Measurements from ENCODE around the gene MCF2L.

The MCF2L gene

DNA sequence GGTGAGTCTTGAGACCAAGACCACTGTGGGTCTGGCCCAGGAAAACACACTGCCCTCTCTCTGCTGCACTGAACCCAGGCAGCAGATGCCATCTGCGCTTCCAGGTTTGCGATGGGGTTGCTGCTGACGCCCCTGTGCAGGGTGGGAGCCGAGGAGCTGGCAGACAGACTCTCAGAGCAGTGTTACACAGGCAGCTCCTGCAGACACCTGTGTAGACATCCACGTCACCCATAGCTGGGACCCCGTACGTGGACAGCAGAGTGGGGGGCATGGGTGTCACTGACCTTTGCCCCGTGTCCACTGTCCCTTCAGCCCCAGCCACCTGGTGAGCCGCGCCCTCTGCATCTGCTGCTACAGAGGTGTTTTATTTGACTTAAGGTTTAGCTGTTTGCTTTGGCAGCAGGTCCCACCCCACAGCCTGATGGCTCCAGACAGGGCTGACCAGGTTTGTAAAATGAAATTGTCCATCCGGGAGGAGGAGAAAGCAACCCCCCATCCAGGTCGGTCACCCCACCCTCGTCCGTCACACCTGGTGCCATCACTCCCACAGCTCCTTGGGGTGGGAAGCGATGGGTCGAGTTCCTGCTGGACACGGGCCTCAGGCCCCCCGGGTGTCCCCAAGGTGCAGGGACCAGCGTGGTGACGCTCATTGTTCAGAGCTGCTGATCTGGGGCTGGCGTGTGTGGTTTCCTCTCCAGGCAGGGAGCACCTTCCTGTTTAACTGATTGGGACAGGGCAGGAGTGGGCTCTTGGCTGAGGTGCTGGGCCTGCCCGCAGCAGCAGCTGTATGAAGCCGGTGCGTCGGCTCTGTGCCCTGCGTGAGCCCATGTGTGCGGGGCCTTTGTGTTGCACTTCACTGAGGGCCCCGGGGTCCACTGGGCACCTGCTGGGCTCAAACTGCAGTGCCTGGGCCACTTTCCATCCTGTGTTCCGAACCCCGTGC lies 28.4 kb downstream of the MCF2L start:
- DNase-seq (ENCODE audit: low read depth) = no peak

DNA sequence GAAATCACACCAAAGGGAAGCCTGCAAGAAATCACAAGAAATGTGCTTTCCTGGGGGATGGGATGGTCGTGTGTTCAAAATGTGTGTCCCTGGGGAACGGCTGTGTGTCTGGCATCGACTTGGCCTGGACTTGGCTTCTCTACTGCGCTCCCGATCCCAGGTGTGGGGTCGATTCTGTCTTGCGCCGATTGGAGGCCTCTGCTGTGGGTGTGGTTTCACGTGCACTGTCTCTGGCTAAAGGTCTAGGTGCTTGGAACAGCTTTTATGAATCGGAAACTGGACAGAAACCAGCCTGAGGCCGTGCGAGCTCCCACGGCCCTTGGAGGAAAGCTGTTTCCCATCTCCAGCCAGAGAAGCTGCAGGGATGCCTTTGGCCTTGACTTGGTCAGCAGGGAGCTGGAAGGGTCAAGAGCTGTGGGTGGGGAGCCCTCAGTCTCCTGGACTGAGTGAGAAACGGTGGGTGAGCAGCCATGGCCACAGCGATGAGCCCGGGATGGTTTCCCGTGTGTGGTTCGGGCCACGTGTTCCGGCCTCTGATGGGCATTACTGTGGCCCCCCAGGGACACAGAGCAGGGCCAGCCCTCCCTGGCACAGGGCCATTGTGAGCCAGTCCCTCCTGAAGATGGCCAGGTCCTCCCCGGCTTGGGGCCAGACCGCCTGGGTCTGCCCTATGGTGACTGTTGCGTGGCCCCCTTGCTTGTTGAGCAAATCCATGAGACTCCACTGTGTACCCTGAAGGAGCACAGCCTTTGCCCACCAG lies 29.7 kb downstream of the MCF2L start:
- DNase-seq (ENCODE audit: low read depth) = no peak

GRCh38 chr13:112999414-113000177 lies 30.6 kb downstream of the MCF2L start:
- DNase-seq (ENCODE audit: low read depth) = no peak

GRCh38 chr13:113000575-113000974 lies 31.6 kb downstream of the MCF2L start:
- no peak for DNase-seq (ENCODE audit: low read depth)

GRCh38 chr13:113001241-113002140 lies 32.5 kb downstream of the MCF2L start:
- DNase-seq (ENCODE audit: low read depth) = no peak

GRCh38 chr13:113002206-113002912 lies 33.3 kb downstream of the MCF2L start:
- no peak for DNase-seq (ENCODE audit: low read depth)

DNA sequence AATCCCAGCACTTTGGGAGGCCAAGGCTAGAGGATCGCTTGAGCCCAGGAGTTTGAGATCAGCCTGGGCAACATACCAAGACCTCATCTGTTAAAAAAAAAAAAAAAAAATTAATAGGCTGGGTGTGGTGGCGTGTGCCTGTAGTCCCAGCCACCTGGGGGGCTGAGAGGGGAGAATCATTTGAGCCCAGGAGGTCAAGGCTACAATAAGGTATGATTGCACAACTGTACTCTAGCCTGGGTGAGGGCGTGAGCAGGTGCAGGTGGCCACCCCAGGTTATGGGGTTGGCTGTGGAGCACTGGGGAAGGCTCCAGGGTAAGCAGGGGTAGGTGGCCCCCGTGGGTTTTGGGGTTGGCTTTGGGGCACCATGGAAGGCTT lies 33.9 kb downstream of the MCF2L start:
- DNase-seq (ENCODE audit: low read depth) = no peak

DNA sequence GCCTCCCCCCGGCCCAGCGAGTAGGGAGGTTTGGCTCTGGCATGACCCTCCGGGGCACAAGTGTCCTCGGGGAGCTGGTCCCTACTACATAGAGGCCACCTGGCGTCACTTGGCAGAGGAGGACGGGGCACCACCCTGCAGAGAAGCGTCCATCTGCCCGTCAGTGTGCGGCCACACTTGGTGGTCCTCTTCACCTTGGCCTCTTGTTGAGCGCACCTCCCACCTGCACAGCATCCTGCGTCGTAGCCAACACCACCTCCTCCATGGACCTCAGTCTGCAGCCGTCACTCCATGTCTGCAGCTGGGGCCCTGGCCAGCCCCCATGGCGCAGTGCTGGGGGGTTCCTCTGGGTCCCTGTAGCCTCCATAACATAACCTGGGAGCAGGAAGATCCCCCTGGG lies 35.1 kb downstream of the MCF2L start:
- DNase-seq (ENCODE audit: low read depth) = no peak

DNA sequence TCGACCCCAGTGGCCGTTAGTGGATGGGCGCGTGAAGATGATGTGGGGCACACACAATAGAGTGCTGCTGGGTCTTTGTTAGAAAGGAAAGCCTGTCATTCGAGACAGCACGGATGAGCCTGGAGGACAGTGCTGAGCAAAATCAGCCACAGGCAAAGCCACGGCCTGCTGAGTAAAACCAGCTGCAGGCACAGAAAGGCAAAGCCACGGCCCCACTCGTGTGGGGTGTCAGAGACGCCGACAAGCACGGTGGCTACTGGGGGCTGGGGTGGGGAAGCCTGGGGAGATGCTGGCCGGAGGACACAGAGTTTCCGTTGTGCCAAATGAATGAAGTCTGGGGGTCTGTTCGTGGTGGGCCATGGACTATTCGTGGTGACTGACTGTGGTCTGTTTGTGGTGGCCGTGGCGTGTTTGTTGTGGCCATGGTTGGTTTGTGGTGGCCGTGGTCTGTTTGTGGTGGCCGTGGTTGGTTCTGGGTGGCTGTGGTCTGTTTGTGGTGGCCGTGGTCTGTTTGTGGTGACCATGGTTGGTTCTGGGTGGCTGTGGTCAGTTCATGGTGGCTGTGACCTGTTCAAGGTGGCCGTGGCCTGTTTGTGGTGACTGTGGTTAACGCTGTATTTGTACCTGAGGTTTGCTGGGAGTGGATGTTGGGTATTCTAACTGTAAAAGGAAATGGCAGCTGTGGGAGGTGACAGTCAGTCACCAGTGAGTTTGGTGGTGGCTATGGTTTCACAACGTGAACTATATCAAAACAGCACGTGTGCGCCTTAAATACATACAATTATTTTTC lies 36.3 kb downstream of the MCF2L start:
- DNase-seq (ENCODE audit: low read depth) = no peak

DNA sequence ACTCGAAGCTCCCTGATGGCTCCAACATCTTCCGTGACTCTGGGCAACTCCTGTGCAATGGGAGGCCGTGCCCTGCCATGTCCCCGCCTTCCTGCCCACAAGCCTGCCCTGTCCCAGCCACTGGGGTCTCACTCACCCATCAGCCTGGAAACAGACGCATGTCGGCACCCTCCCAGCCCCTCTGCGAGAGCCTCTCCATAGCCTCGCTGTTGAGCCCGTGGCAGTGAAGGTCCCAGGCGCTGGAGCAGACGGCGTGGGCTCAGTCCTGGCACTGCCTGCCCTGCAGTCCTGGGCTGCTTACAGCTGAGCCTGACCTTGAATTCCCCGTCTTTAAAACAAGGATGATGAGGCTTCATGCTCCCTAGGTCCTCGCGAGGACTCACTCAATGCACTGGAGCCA lies 37.0 kb downstream of the MCF2L start:
- DNase-seq (ENCODE audit: low read depth) = no peak

DNA sequence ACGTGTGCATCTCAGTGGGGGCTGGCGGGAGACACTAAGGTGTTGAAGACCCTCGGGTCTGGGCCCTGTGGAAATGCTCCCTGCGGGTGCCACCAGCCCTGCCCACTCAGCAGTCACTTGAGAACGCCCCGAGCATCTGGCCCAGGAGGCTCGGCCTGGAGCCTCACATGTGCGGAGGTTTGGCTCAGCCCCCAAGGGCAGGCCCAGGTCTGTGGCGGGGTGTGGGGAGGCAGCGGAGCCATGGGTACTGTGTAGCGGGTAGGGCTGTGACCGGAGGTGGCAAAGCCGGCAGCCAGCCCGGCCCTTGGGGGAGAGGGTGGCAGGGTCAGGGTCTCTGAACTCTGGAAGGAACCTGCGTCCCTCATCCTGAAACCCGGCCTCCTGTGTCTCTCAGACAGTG lies 37.6 kb downstream of the MCF2L start:
- no peak for DNase-seq (ENCODE audit: low read depth)

DNA sequence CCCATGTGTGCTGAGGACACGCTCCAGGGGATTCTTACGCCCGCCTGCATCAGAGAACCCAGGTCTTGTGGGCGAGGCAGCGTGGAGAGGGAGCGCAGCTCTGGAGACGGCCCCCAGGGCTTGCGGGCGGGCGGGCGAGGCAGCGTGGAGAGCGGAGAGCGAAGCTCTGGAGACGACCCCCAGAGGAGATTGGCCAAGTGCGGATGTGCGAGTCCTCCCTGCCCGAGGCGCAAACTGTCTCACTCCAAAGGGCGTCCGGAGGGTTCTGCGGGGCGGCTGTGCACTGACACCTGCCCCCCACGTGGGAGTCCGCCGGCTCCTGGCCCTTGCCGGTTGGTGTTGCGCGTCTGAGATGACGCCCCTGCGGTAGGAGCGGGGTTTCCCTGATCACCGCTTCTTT lies 39.8 kb downstream of the MCF2L start:
- no peak for DNase-seq (ENCODE audit: low read depth)

DNA sequence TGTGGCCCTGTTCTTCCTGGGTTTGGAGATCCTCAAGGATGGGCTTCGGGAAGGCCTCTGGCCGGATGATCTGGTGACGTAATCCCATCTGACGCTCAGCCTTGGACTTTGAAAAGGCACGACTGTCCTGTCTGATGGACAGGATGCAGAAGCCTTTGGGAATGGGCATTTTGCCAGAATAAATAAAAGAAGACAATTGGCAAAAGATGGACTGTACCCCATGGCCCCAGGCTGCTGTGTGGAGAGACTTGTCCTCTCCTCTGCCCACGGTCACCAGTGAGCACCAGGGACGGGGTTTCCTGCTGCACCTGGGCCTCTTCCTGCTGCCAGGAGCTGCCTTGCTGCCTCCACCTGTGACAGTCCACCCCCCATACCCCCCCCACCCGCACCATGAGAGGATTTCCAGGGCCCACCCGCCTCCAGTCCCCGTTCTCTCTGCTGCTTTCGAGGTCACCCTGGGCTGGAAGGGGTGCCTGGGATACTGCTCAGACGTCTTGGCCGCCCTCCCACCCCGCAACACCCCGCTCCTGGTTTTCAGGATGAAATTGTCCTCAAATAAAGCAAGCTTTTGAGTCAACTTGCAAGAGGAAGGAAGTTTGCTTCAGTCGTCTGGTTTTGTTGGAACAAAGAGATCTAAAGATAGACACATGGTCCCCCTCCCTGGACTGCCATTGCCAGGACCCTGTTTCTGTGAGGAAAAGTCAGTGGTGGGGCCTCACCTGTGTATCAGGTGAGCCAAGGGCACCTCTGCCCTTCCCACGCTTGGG lies 40.9 kb downstream of the MCF2L start:
- DNase-seq (ENCODE audit: low read depth) = no peak

GRCh38 chr13:113010510-113010865 lies 41.5 kb downstream of the MCF2L start:
- no peak for DNase-seq (ENCODE audit: low read depth)

DNA sequence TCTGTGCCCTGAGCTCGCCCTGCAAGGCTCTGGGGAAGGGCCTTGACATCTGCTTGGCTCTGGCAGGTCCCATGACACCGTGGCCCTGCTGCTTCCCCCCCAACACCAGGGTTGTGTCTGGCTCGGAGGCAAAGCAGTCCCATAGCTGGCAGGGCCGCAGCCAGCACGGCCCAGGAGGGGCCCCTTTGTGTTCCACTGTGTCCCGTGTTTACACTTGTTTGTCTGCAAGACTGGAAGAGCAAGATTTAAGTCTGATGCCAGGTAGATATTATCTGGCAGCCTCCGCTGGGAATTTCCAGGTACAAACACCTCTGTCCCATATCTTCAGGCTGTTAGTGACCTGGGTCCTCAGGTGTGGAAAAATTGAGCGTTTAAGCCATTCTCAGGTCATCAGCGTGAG lies 44.3 kb downstream of the MCF2L start:
- DNase-seq (ENCODE audit: low read depth) = no peak

DNA sequence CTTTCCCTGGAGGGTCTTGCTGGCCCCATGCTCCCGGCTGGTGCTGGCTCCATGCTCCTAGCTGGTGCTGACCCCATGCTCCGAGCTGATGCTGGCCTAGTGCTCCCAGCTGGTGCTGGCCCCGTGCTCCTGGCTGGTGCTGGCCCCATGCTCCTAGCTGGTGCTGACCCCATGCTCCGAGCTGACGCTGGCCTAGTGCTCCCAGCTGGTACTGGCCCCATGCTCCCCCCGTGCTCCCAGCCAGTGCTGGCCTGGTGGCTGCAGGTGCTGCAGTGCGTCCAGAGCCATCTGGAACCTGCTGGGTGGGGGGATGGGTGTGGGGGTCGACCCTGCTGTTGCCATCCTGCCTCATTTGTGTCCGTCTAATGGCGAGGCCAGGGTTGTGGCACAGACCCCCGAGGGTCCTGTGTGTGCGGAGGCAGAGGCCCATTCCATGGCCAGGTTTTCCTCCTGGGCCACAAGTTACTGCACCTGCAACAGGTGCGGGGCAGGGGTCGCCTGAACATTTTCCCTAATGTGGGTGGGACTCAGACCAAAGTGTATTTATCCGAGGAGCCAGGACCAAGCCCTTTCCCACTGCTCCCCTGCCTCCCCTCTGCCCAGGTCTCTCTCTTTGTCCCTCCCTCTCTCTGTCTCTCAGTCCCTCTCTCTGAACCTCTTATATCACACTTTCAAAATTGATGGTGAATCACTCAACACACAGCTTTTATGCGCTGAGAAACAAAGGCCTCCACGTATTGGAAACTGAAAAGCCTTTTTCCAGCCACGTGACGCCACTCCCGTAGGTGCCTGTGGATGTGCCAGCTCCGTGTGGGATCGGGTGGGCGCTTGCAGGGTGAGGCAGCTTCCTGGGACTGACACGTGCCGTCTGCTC lies 45.1 kb downstream of the MCF2L start:
- no peak for DNase-seq (ENCODE audit: low read depth)

DNA sequence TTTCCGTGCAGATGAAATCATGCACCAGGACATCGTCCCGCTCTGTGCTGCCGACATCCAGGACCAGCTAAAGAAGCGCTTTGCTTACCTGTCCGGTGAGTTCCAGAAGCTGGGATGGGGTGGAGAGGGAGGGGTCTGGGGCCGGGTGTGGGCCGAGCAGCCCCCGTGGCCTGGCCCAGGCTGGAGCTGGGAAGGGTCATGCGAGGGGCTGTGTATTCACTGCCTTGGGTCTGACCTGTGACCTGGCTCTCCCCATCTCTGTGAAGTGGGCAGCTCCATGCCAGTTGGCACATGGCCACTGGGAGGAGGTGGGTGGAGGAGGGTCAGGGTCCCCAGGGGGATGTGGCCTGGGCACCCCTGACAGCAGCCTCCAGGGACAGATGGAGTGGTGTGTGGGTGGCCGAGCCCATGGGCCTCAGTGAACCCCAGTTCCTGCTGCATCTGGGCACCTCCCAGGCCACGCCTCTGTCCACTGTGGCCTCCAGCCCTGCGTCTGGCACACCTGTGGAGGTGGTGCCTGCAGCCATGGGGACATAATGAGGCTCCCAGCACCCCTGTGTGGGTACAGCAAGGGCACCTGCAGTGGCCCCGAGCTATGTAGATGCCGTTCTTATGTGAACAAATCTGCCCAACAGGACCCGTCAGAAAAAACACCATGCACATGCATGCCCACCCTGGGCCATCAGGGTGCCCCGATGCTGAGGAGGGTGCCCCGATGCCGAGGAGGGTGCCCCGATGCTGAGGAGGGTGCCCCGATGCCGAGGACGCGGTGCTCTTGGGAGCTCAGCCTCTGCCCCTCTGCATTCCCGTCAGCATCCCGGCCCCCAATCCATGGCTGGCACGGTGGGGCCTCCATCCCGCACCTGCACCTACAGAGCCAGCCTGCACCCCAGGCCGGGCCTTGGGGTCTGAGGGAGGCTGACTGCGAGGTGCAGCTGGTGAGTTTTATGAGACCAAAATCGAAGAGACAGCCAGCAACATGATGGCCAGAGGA lies 46.0 kb downstream of the MCF2L start:
- no peak for DNase-seq (ENCODE audit: low read depth)
